Aorta (tissue), 5 donors: ENCODE data around the gene SEMA3E. TPM values are rescaled to one million over a fixed set of nuclear protein-coding genes. Genes with fewer than 3 reads are reported as not detected.

Experiments used
- ATAC-seq: fragments of 200-7000 bp; cut with Tn5 transposase; one replicate; pipeline ENCODE4 v1.9.1; 2022; ENCODE audit warnings: moderate library complexity; ENCODE audit not compliant: low FRiP score
- DNase-seq, 2 donors: peaks; one replicate each; pipeline ENCODE4 v3.0.0-alpha.2; 2020
- H3K27ac ChIP-seq, 2 donors: one replicate each; pipeline ENCODE4 v1.5.1; 2013; ENCODE audit warnings: low read length in 2 of 2, mild to moderate bottlenecking in 2 of 2, moderate library complexity in 2 of 2, control low read depth in 1 of 2, inconsistent platforms in 1 of 2, low read depth in 1 of 2
- H3K27me3 ChIP-seq, 2 donors: one replicate each; pipeline ENCODE4 v1.6.1; 2013; ENCODE audit warnings: control low read depth in 1 of 2, low read length in 1 of 2, mild to moderate bottlenecking in 1 of 2, moderate library complexity in 1 of 2; ENCODE audit not compliant: insufficient read depth in 2 of 2, control insufficient read depth in 1 of 2
- H3K36me3 ChIP-seq, 2 donors: one replicate each; pipeline ENCODE4 v1.6.1; 2013; ENCODE audit warnings: control low read depth in 1 of 2, low read length in 1 of 2, mild to moderate bottlenecking in 1 of 2; ENCODE audit not compliant: insufficient read depth in 2 of 2, control insufficient read depth in 1 of 2
- H3K4me1 ChIP-seq, 2 donors: one replicate each; pipeline ENCODE4 v1.6.1; 2013; ENCODE audit warnings: low read length in 2 of 2, control low read depth in 1 of 2, mild to moderate bottlenecking in 1 of 2, moderate library complexity in 1 of 2; ENCODE audit not compliant: insufficient read depth in 2 of 2, control insufficient read depth in 1 of 2
- H3K4me3 ChIP-seq, 2 donors: one replicate each; pipeline ENCODE4 v1.5.1; 2013; ENCODE audit warnings: low read length in 2 of 2, control low read depth in 1 of 2, mild to moderate bottlenecking in 1 of 2
- H3K9me3 ChIP-seq: one replicate; pipeline ENCODE4 v1.6.1; 2013; ENCODE audit warnings: mild to moderate bottlenecking, low read length; ENCODE audit not compliant: control insufficient read depth
- WGBS, 2 donors: extraction: QIAGEN DNeasy Blood & Tissue Kit; methylation state at CpG; one replicate each; pipeline ENCODE4 v1.1.7; 2013; 5-methylcytosine and 5-hydroxymethylcytosine counted together
- intact Hi-C, 2 donors: fragments of 100-400 bp; cut with DNase I; formaldehyde crosslinking; loops; one replicate each; pipeline versions ENCODE4 v1.14.2 to v1.15.0; 2022
- polyA plus RNA-seq, 2 donors: library from polyadenylated mRNA; stranded (reverse); fragments of 200-250 nt; gene quantifications; one replicate each; pipeline ENCODE4 v1.2.3, GENCODE V29; 2013
- total RNA-seq, 2 donors: library from RNA; stranded (reverse); fragmentation: NEBNext Ultra II Directional; extraction: Animal tissue kit (Norgen Biotek cat#: 25700); gene quantifications; one replicate each; pipeline ENCODE4 v1.2.1, GENCODE V29; 2021
- donor health status: healthy with polysubstance abuse.
- donor health status: Bipolar disorder and iron deficiency.
- donor health status: DM: no; HTN: no; CAD: no.
- donor health status: DM: no; HTN: no; CAD: no.
- donor health status: DM: yes; HTN: yes; CAD: no.

SEMA3E gene
- total and polyA plus RNA-seq, 4 donors = 0.38 to 35.0 (median 5.5) TPM

DNA sequence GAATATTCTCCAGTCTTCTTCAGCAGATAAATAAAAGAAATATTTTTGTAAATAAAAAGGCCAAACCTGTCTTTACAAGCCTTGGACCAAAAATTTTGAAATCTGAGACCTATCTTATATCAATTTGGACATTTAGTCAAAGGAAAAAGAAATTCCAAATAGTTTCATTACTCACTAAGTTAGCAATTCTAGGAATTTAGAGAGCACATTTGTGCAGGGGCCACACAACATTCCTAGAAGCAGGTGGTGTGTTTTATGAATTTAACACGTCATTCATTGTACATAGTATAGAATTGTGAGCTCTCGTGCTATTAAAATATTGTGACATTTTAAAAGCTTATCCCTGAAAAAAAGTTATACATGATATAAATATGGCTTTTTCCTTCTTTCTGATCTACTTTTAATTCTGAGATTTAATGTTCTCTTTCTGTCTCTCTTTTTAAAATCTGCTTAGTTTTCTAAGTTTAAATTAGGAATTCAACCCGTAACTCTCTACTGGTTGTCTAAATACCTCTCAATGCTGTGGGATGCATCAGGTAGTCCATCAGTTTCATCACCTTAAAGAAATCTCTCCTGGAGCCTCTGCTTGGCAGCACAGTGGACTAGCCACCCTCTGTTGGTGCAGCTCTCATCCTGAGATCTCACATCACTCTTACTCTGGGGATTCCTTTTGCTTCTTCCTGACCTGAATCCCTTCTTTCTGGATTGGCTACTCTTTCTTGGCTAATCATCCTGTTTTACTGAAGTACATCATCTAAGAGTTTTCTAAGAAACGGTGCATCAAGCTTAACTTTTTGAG, 124.5 kb downstream of the SEMA3E start:
- H3K4me1 ChIP-seq = no peaks in the 10 kb centered on the region
- H3K27ac ChIP-seq = no peak overlapping the region
- H3K36me3 ChIP-seq = no peaks in the 10 kb centered on the region
- H3K9me3 ChIP-seq = no peaks in the 10 kb centered on the region
- 37 to 50% methylated on average over 4 of the region's 4 CpGs for WGBS, 2 donors
- DNase-seq (no peak), ATAC-seq (no peak)
- H3K4me3 ChIP-seq = no peak overlapping the region
- H3K27me3 ChIP-seq = peaks cover 0 to 1% of the 10 kb centered on the region in 2 donors
- intact Hi-C loops = no loop called here

DNA sequence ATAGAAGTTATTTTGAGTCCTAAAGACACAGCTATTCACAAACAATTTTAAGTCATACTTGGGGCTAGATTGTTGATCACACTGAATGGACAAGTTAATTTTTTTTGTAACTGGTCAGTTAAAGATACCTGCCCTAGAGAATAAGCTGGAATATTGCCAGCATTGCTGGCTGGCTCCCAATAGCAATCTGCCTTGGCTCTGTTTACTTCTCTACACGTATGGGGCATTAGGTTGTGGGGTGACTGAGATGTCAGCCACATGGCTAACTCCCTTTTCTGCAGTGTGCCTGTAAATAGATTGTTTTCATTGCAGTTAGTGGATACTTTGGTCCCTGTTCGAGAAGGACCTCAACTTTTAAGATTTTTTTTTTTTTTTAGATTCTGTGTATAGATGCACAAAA, 128.2 kb downstream of the SEMA3E start:
- 2 to 5% methylated on average over 2 of the region's 2 CpGs for WGBS, 2 donors
- DNase-seq (no peak), ATAC-seq (no peak)
- Histone ChIP-seq H3K4me1 (no peaks in the 10 kb centered on the region), H3K27me3 (no peaks in the 10 kb centered on the region), H3K36me3 (no peaks in the 10 kb centered on the region), H3K9me3 (no peaks in the 10 kb centered on the region), H3K27ac (no peak overlapping the region), H3K4me3 (no peak overlapping the region)
- intact Hi-C loops = no loop called here

DNA sequence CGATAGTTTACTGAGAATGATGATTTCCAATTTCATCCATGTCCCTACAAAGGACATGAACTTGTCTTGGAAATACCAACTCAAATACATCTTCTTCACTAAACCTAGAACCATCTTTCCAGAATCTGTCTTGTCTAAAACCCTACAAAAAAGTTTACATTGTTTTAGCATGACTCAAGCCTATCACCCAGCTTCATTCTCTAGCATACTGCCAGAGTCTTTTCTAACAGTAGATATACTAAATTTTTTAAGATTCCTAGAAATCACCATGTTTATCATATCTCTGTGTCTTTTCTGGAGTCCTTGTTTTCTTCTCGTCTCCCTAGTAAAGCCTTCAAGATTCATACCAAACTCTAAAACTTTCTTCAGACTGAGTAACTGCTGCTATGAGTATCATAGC, 129.7 kb downstream of the SEMA3E start:
- Histone ChIP-seq H3K27me3 (no peaks in the 10 kb centered on the region), H3K4me3 (no peak overlapping the region), H3K4me1 (no peaks in the 10 kb centered on the region), H3K9me3 (no peaks in the 10 kb centered on the region), H3K36me3 (no peaks in the 10 kb centered on the region), H3K27ac (no peak overlapping the region)
- intact Hi-C loops = loop anchor here in 1 of 2 donors (10.0 kb wide), 1 partner anchor 104 kb away; no protein-coding TSS in a partner anchor
- ATAC-seq (no peak), DNase-seq (no peak)
- WGBS, 2 donors = 83 to 92% methylated on average over 2 of the region's 2 CpGs

DNA sequence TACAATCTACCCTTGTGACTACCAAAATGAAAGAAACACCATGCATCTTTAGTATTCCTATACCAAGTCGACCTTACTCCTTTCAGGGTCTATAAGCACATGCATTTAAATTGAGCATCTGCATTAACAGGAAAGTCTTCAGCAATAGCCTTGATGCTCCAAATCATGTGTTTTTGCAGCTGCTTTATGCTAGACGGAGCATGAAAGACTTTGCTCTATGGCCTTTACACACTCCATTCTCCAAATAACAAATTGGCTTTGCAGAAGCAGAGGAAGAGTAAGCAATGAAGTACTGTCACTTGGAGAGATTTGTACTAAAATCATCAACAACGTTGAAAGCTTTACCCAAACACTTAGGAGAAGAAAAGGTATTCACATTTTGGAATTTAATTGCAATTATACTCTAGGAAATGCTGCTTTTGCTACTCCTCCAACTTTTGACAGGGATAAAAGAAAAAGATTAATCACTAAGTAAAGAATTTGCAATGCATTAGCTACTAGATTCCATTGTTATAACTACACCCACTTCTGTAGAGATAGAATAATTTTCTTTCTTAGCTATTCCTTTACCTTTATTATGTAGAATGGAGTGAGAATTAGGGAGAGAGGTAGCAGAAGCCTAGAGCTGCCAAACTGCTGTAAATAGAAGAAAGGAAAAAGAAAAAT, 131.8 kb downstream of the SEMA3E start:
- H3K4me3 ChIP-seq = no peak overlapping the region
- no peaks in the 10 kb centered on the region for H3K36me3 ChIP-seq
- H3K9me3 ChIP-seq = no peaks in the 10 kb centered on the region
- ATAC-seq (no peak), DNase-seq (no peak)
- no peaks in the 10 kb centered on the region for H3K4me1 ChIP-seq
- intact Hi-C loops = loop anchor here in 1 of 2 donors (10.0 kb wide), 1 partner anchor 102 kb away; no protein-coding TSS in a partner anchor
- no peak overlapping the region for H3K27ac ChIP-seq
- no peaks in the 10 kb centered on the region for H3K27me3 ChIP-seq
- WGBS, 2 donors = 10 to 29% methylated on average over 3 of the region's 3 CpGs

DNA sequence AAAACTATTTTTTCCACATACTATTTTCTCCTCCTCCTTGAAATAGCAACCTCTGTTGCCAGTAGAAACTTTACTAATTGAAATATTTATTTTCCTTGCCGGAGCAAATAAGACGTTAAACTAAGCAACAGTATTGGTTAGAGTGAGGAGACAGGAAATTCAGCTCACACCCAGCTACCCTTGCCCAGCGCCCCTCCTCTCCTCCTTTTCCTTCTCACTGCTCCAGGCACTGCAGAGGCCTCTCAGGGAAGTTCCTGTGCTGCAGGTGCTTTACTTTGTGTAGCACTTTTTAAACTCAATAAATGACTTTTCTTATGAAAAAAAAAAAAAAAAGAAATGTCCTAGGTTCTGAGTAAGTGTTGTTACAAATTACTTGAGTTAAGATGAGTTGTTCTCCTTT, 134.0 kb downstream of the SEMA3E start:
- H3K4me1 ChIP-seq = no peaks in the 10 kb centered on the region
- H3K36me3 ChIP-seq = no peaks in the 10 kb centered on the region
- H3K4me3 ChIP-seq = no peak overlapping the region
- H3K9me3 ChIP-seq = no peaks in the 10 kb centered on the region
- H3K27me3 ChIP-seq = no peaks in the 10 kb centered on the region
- 22 to 36% methylated on average over 3 of the region's 3 CpGs for WGBS, 2 donors
- no peak for ATAC-seq
- DNase-seq = no peak
- intact Hi-C loops = loop anchor here in 1 of 2 donors (10.0 kb wide), 1 partner anchor 100 kb away; no protein-coding TSS in a partner anchor
- no peak overlapping the region for H3K27ac ChIP-seq

DNA sequence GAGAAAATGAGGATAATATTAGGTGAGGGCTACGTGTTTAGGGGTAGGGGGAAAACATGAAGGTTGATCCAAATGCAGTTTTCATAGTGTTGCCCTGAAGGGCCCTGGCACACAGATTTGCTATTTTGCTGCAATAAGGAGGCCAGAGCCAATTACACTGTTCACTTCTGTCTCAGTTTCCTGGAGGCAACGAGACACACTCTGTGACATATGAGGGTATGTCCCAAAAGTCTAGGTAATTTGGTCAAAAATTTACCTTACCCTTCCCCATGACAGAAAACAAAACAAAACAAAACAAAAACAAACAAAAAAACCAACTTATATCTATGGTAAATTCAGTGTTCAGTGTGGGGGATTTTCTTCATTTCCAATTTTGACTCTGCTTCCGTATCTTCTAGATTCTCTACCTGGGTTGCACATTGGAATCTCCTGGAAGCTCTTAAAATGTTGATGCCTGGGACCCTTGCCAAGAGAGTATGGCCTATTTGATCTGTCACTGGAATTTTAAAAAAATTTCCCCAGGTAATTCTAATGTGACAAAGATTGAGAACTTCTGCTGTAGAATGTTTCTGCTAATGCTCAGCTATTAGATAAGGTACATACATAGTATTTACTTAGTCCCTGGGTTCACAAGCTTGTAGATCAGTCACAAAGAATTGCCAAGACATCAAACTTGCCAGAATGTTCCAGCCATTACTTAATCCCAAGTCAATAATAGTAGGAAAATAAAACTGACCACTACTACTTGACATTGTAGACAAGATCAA, 139.5 kb downstream of the SEMA3E start:
- 54 to 55% methylated on average over 3 of the region's 3 CpGs for WGBS, 2 donors
- Histone ChIP-seq H3K36me3 (no peaks in the 10 kb centered on the region), H3K4me3 (no peak overlapping the region), H3K4me1 (no peaks in the 10 kb centered on the region), H3K27me3 (no peaks in the 10 kb centered on the region), H3K9me3 (no peaks in the 10 kb centered on the region), H3K27ac (no peak overlapping the region)
- DNase-seq = no peak
- intact Hi-C loops = loop anchor here in 1 of 2 donors (10.0 kb wide), 1 partner anchor 95 kb away; no protein-coding TSS in a partner anchor
- no peak for ATAC-seq

DNA sequence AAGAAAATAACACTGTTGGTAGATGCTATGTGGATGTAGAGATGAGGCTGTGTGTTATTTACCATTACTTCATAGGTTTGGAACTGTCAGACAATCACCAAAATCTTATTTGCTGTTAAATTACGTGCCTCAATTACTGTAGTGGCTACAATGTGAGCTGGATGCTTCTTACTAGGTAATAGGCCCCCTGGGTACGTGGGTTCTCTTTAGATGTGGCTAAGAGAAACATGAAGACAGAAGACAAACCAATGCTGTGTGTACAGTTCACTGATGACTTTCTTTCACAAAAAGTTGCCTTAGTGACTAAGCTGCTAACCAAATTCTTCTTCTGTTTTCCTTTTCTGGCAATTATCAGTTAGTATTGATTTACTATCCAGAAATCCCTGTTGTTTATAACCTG, 144.6 kb downstream of the SEMA3E start:
- H3K9me3 ChIP-seq = no peaks in the 10 kb centered on the region

DNA sequence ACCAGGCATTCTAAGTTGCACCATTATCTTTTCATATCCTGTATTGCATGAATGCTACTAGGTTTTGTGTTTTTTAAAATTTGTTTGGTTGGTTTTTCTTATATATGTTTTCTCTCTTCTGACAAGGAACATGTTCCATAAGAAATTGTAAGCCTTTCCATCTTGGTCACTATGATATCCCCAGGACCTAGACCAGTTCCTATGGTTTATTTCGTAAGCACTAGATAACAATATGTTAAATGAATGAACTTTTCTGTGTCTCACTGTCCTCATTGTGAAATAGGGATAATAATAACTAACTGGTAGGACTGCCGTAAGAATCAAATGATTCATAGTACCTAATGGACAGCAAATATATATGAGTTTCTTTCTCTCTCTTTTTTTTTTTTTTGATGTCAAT, 146.3 kb downstream of the SEMA3E start:
- Histone ChIP-seq H3K9me3 (no peaks in the 10 kb centered on the region), H3K27ac (no peak overlapping the region), H3K4me3 (no peak overlapping the region), H3K4me1 (no peaks in the 10 kb centered on the region), H3K27me3 (no peaks in the 10 kb centered on the region), H3K36me3 (no peaks in the 10 kb centered on the region)
- DNase-seq = no peak
- no peak for ATAC-seq
- intact Hi-C loops = no loop called here
- 82 to 88% methylated on average over 2 of the region's 2 CpGs for WGBS, 2 donors

More for the DNA sequence above, 144.6 kb downstream of the SEMA3E start:
- H3K4me1 ChIP-seq = no peaks in the 10 kb centered on the region
- no peak overlapping the region for H3K4me3 ChIP-seq
- no peak for ATAC-seq
- no peak overlapping the region for H3K27ac ChIP-seq
- H3K36me3 ChIP-seq = no peaks in the 10 kb centered on the region
- DNase-seq = no peak
- intact Hi-C loops = no loop called here
- no peaks in the 10 kb centered on the region for H3K27me3 ChIP-seq
- WGBS, 2 donors = 24 to 43% methylated on average over 2 of the region's 2 CpGs
